Loucy (cell line): Measurements from ENCODE around the gene FKBP6.

Experiments used
- CTCF ChIP-seq: fragments of 200-600 bp; sonication (generic); conservative IDR thresholded peaks from 2 replicates; pipeline ENCODE4 v1.5.1; 2014; ENCODE audit warnings: mild to moderate bottlenecking, antibody characterized with exemption, low read length
- EZH2phosphoT487 ChIP-seq: fragments of 200-600 bp; IDR thresholded peaks from 2 replicates; pipeline ENCODE4 v1.6.1; 2018; ENCODE audit warnings: antibody characterized with exemption, mild to moderate bottlenecking, moderate library complexity, borderline replicate concordance

DNA sequence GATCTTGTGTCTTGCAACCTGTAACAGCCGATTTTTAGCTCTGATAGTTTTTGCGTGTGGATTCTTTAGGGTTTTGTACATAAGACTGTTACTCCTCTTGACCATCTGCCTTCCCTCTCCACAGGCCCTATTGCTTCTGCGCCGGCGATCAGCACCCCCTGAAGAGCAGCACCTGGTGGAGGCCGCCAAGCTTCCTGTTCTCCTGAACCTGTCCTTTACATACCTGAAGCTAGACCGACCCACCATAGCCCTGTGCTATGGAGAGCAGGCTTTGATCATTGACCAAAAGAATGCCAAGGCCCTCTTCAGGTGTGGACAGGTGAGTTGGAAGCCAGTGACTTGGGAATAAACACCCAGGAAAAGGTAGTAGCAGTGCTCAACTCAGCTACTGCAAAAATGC, 12.6 kb downstream of the FKBP6 start:
- TF ChIP-seq CTCF (no peak), EZH2phosphoT487 (no peak)
